Adrenal gland (tissue), 5 donors: ENCODE measurements around the gene TPPP3.

Experiments used
- CTCF ChIP-seq, 6 experiments: fragments of 450-650 bp in 4 of 6; fragments of 200-600 bp in 2 of 6; sonication (generic) in 1 of 6; IDR thresholded peaks; 1 replicate in 5 of 6; 2 replicates in 1 of 6; pipeline versions ENCODE4 v1.5.1 to v1.8.0; 2016 to 2021; ENCODE audit warnings: antibody characterized with exemption in 6 of 6, mild to moderate bottlenecking in 2 of 6, moderate library complexity in 1 of 6
- POLR2A ChIP-seq, 2 donors: fragments of 450-650 bp; IDR thresholded peaks; one replicate each; pipeline ENCODE4 v1.6.1; 2017; ENCODE audit warnings: antibody characterized with exemption in 2 of 2, mild to moderate bottlenecking in 2 of 2, moderate library complexity in 1 of 2
- donor health status: DM: no; HTN: no; CAD: no.

DNA sequence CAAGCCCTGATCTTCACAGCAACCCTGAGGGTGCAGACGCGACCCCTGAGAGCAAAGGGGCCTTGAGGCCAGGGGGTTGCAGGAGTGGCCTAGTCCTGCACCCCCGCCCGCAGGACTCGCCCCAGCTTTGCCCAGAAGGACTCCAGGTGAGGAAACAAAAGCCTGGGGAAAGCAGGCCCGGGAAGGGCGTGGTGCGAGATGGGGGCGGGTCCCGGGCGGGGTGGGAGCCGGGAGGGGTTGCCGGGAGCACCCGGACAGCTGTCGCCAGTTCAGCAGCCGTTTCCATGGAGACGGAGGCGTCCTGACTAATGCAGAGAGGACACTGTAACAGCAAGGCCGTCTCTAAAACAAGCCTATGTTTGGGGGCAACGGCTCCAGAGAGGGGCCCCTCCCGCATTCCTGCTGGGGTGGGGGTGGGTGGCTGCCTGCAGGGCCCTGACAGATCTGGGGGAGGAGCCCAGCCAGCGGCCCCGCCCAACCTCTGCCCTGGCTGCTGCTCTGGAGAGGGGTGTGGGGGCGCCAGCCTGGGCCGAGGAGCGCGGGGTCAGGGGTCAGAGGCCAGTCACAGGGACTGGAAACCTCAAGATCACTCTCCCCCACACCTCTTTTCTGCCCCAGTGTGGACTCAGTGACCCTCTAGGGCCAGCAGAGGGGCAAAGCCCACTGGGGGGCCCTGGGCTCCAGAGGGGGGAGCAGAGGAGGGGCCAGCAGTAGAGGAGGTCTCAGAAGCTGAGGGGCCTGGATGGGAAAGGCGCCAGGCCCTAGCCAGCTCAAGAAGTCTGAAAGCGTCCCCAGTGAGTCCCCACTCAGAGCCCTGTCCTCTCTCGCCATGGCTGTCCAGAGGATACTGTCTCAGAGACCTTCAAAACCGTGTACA is 3.1 kb upstream of the TPPP3 start:
- no peak for TF ChIP-seq CTCF (IDR thresholded peaks at IDR 0.05)
- TF ChIP-seq POLR2A (IDR thresholded peaks at IDR 0.05), result no peak
